Measurements from ENCODE around the gene ZBED5. TPM values are rescaled to one million over a fixed set of nuclear protein-coding genes. Genes with fewer than 3 reads are reported as not detected.

ZBED5 gene
- total and polyA plus RNA-seq, 9 of the 15 experiments (the other 6 are each of a cell fraction or from before 2014, with no cell fraction given) = 12.4 to 70.7 (median 26.8) TPM

- TF ChIP-seq ZHX1 (conservative IDR thresholded peaks at IDR 0.05; ENCODE audit: low read length) (no peak), STAT5A (IDR thresholded peaks at IDR 0.05; ENCODE audit: borderline replicate concordance, low read length) (no peak), SMARCE1 (IDR thresholded peaks at IDR 0.05) (peak; percentile 17; the same call in 1 of the 2 replicates), FOXA3 (CRISPR knock-in tag; conservative IDR thresholded peaks at IDR 0.05 in 1 of 2, IDR thresholded peaks at IDR 0.05 in 1 of 2) (no peak), U2AF1 (optimal IDR thresholded peaks at IDR 0.05; ENCODE audit: low read depth, low read length) (no peak), KDM4B (IDR thresholded peaks at IDR 0.05; ENCODE audit: borderline replicate concordance in 2 of 2, low read depth in 1 of 2) (no peak), HINFP (tag; conservative IDR thresholded peaks at IDR 0.05; ENCODE audit: low read depth) (no peak), FOS (IDR thresholded peaks at IDR 0.05; ENCODE audit: extremely low read depth, insufficient read length) (no peak), THRB (CRISPR knock-in tag; conservative IDR thresholded peaks at IDR 0.05) (0 out of 2 replicates have a peak, but pooled peaks have one; percentile 16), ZNF318 (IDR thresholded peaks at IDR 0.05; ENCODE audit: borderline replicate concordance in 1 of 2, low read depth in 1 of 2) (no peak), NELFE (IDR thresholded peaks at IDR 0.05; ENCODE audit: insufficient read depth, insufficient read length) (no peak)
These were observed 33.0 kb downstream of the ZBED5 start (continued) for GRCh38 chr11:10824888-10825287.
